Parathyroid adenoma (tissue), 2 donors: ENCODE measurements around the gene RAN.

Experiments
- H2AFZ ChIP-seq: fragments of 300-600 bp; sonication (generic); one replicate; pipeline ENCODE4 v1.7.0; 2017; ENCODE audit warnings: antibody characterized with exemption, mild to moderate bottlenecking
- H3K27ac ChIP-seq: fragments of 300-600 bp; sonication (generic); one replicate; pipeline ENCODE4 v1.7.0; 2017
- H3K27me3 ChIP-seq: fragments of 300-600 bp; sonication (generic); one replicate; pipeline ENCODE4 v1.7.0; 2017; ENCODE audit warnings: low read length; ENCODE audit not compliant: control insufficient read depth, insufficient read depth
- H3K36me3 ChIP-seq: fragments of 300-600 bp; sonication (generic); one replicate; pipeline ENCODE4 v1.7.0; 2017; ENCODE audit warnings: low read length; ENCODE audit not compliant: control insufficient read depth, insufficient read depth
- H3K4me1 ChIP-seq: fragments of 300-600 bp; sonication (generic); one replicate; pipeline ENCODE4 v1.7.0; 2017; ENCODE audit warnings: control low read depth
- H3K4me2 ChIP-seq: fragments of 300-600 bp; sonication (generic); one replicate; pipeline ENCODE4 v1.7.0; 2017; ENCODE audit warnings: low read length
- H3K4me3 ChIP-seq: fragments of 300-600 bp; sonication (generic); one replicate; pipeline ENCODE4 v1.7.0; 2017; ENCODE audit warnings: low read depth, low read length
- H3K79me2 ChIP-seq: fragments of 300-600 bp; sonication (generic); one replicate; pipeline ENCODE4 v1.7.0; 2017; ENCODE audit warnings: control low read depth
- H3K9ac ChIP-seq: fragments of 300-600 bp; sonication (generic); one replicate; pipeline ENCODE4 v1.7.0; 2017; ENCODE audit warnings: mild to moderate bottlenecking
- H3K9me3 ChIP-seq: fragments of 300-600 bp; sonication (generic); one replicate; pipeline ENCODE4 v1.7.0; 2017; ENCODE audit warnings: low read length; ENCODE audit not compliant: control insufficient read depth
- TF ChIP-seq, protein P1 (sequence below): fragments of 300-600 bp; sonication (generic); IDR thresholded peaks from one replicate; pipeline ENCODE4 v1.7.0; 2017; ENCODE audit warnings: antibody characterized with exemption, mild to moderate bottlenecking
- donor health status: primary hyperparathyroidism.

The RAN gene

DNA sequence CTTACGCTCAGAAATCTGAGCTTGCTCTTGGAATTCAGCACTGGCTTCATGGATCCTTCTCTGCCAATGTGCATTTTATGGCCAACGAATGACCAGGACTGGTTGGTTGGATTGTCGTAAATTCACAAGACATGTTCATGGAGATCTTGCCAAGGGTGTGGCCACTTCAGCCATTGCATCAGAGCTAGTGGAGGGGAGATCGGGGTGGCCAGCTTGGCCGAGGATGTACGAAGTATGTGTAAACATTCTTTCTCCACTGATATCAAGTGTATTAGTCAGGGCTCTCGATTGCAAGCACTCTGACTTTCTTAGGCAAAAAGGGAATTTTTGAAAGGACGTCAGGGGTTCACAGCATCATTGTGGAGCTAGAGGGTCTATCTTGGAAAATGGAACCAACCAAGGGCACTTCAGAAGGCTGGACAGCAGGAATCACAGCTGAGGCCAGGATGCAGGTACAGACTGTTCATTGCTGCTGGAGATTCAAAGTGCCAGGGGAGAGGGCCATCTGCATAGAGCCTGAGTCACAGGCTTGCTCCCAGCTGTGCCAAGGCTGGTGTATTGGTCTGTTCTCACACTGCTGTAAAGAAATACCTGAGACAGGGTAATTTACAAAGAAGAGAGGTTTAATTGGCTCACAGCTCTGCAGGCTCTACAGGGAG is 49.0 kb downstream of the RAN start:
- Histone ChIP-seq H3K27ac (no peak overlapping the region), H3K9ac (no peak overlapping the region), H3K27me3 (peaks cover 4% of the 10 kb centered on the region), H3K4me3 (no peak overlapping the region), H3K36me3 (no peaks in the 10 kb centered on the region), H2AFZ (no peak overlapping the region), H3K4me2 (no peak overlapping the region), H3K79me2 (no peaks in the 10 kb centered on the region), H3K9me3 (no peaks in the 10 kb centered on the region), H3K4me1 (no peaks in the 10 kb centered on the region)
- TF ChIP-seq, protein P1, sequence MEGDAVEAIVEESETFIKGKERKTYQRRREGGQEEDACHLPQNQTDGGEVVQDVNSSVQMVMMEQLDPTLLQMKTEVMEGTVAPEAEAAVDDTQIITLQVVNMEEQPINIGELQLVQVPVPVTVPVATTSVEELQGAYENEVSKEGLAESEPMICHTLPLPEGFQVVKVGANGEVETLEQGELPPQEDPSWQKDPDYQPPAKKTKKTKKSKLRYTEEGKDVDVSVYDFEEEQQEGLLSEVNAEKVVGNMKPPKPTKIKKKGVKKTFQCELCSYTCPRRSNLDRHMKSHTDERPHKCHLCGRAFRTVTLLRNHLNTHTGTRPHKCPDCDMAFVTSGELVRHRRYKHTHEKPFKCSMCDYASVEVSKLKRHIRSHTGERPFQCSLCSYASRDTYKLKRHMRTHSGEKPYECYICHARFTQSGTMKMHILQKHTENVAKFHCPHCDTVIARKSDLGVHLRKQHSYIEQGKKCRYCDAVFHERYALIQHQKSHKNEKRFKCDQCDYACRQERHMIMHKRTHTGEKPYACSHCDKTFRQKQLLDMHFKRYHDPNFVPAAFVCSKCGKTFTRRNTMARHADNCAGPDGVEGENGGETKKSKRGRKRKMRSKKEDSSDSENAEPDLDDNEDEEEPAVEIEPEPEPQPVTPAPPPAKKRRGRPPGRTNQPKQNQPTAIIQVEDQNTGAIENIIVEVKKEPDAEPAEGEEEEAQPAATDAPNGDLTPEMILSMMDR: no peak

DNA sequence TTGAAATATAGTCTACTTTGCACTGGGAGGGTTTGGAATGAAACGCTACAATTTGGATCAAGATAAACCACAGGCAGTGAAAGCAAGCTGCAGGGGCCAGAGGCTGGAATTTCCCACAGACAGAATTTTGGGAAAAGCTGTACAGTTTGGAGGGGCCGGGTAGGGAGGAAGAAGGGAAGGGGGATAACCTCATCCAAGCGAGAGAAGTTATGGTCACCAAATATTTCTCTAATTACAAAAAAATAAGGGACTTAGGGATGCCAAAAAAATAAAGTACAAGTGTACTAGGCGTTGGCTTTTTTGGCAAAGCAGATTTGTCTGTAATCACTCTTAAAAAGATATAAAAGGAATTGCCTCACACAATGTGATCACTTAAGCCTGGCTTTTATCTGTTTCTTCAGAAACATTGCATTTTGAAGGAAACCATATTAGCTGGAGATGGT is 50.7 kb downstream of the RAN start:
- no peak overlapping the region for H2AFZ ChIP-seq
- TF ChIP-seq, protein P1: no peak
- no peaks in the 10 kb centered on the region for H3K79me2 ChIP-seq
- no peak overlapping the region for H3K4me2 ChIP-seq
- no peak overlapping the region for H3K27ac ChIP-seq
- H3K27me3 ChIP-seq: peaks cover 2% of the 10 kb centered on the region
- no peaks in the 10 kb centered on the region for H3K9me3 ChIP-seq
- no peaks in the 10 kb centered on the region for H3K36me3 ChIP-seq
- no peak overlapping the region for H3K4me3 ChIP-seq
- no peaks in the 10 kb centered on the region for H3K4me1 ChIP-seq
- no peak overlapping the region for H3K9ac ChIP-seq

DNA sequence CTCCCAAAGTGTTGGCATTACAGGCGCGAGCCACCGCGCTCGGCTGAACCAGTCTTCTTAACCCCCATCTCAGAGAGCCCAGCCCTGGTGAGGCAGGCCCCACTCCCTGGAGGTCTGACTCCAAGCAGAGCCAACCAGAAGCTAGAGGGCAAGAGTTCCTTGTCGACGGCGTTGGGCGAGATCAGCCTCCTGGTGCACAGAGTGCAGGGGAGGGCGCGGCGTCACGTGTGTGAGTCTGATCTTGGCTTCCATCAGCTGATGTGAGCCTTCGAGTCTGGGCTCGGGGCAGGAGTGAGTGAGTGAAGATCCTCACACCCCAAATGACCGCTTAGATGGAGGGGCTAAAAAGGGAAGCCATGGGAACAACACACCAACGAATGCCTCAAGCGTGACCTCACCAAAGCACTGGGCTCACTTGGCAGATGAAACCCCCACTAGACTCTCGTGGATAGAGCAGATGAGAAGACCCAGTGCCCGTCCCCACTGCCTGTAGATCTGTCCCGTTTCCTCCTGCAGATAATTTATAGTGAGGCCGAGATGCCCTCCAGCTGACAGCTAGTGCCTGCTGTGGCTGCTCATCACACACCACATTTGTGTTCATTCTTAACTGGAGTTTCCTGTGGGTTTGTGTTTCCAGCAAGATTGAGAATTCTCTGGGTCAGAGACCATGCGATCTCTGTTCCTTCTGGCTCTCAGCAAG is 53.2 kb downstream of the RAN start:
- TF ChIP-seq, protein P1: no peak
- H3K27ac ChIP-seq: no peak overlapping the region
- H2AFZ ChIP-seq: no peak overlapping the region
- no peaks in the 10 kb centered on the region for H3K79me2 ChIP-seq
- no peak overlapping the region for H3K4me3 ChIP-seq
- no peaks in the 10 kb centered on the region for H3K9me3 ChIP-seq
- H3K36me3 ChIP-seq: no peaks in the 10 kb centered on the region
- H3K27me3 ChIP-seq: no peaks in the 10 kb centered on the region
- H3K4me1 ChIP-seq: no peaks in the 10 kb centered on the region
- no peak overlapping the region for H3K9ac ChIP-seq
- H3K4me2 ChIP-seq: no peak overlapping the region

DNA sequence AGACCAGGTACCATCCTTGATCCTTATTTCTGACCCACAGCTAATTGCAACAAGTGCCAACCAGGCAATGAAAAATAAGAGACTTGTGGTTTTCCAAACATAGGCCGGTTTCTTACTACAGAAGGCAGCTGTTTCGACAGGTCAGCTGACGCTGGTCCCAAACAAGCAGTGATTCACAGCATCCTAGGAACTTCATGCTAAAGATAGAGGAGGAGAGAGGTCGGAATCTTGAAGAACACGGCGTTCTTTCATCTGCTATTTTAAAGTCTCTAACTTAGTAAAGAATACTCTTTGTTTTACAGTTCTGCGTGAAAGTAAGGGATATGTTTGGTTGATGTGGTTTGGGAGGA is 53.8 kb downstream of the RAN start:
- Histone ChIP-seq H3K4me2 (no peak overlapping the region), H3K9ac (no peak overlapping the region), H3K36me3 (no peaks in the 10 kb centered on the region), H3K4me1 (no peaks in the 10 kb centered on the region), H2AFZ (no peak overlapping the region), H3K27ac (no peak overlapping the region), H3K79me2 (no peaks in the 10 kb centered on the region), H3K27me3 (no peaks in the 10 kb centered on the region), H3K9me3 (no peaks in the 10 kb centered on the region), H3K4me3 (no peak overlapping the region)
- TF ChIP-seq, protein P1: no peak
